HCT116 (cell line): ENCODE results near the gene NXPE3. TPM values are rescaled to one million over a fixed set of nuclear protein-coding genes. Genes with fewer than 3 reads are reported as not detected.

Experiments used
- ATAC-seq: fragments of 200-7000 bp; cut with Tn5 transposase; 2 replicates; pipeline ENCODE4 v1.9.1; 2020; ENCODE audit warnings: mild to moderate bottlenecking, moderate library complexity
- BruUV-seq: library from RNA; stranded (reverse); fragments of 400-500 nt; replicated peaks from 2 replicates; lab custom pipeline; 2021; lab: Mats Ljungman, UMichigan
- CTCF ChIA-PET: fragments of 300-600 bp; sonication (Branson Sonifier 250); formaldehyde crosslinking; loops from one replicate; lab custom pipeline; 2021; ENCODE audit warnings: antibody characterized with exemption; lab: Charles Lee
- POLR2A ChIA-PET: fragments of 300-600, 350-600 bp; sonication (Branson Sonifier 250); formaldehyde crosslinking; loops from one replicate; lab custom pipeline; 2021; ENCODE audit warnings: antibody characterized with exemption; lab: Charles Lee
- RAD21 ChIA-PET, 2 experiments: fragments of 300-600 bp; sonication (Branson Sonifier 250); formaldehyde crosslinking; loops; one replicate each; lab custom pipeline; 2023; ENCODE audit warnings: low total read pairs in 2 of 2; ENCODE audit not compliant: uncharacterized antibody in 2 of 2, unreplicated experiment in 2 of 2, low non-redundant PET in 1 of 2; lab: Charles Lee
- DNase-seq: peaks from one replicate; pipeline ENCODE4 v3.0.0-alpha.2; 2010; ENCODE audit warnings: low read depth, low spot score
- H2AFZ ChIP-seq: fragments of 200-600 bp; shearing (Covaris generic), sonication (generic); 2 replicates; pipeline ENCODE4 v1.6.1; 2017; ENCODE audit warnings: low read depth, mixed run types, mixed read lengths, antibody characterized with exemption, low read length; ENCODE audit not compliant: poor library complexity, severe bottlenecking
- H3K27ac ChIP-seq: 2 replicates; pipeline ENCODE4 v1.5.1; 2012; ENCODE audit warnings: low read depth, low read length
- H3K27me3 ChIP-seq: fragments of 200-600 bp; sonication (generic); 2 replicates; pipeline ENCODE4 v1.6.1; 2016; ENCODE audit warnings: mixed run types, low read length, mixed read lengths; ENCODE audit not compliant: insufficient read depth
- H3K36me3 ChIP-seq, 2 experiments: fragments of 200-500 bp in 1 of 2; fragments of 200-600 bp in 1 of 2; sonication (Bioruptor generic) in 1 of 2; sonication (generic) in 1 of 2; 2 replicates each; pipeline versions ENCODE4 v1.5.1 to v1.6.1; 2014 to 2016; ENCODE audit warnings: low read length in 2 of 2, inconsistent platforms in 1 of 2, mixed read lengths in 1 of 2, mixed run types in 1 of 2; ENCODE audit not compliant: insufficient read depth in 2 of 2, control insufficient read depth in 1 of 2
- H3K4me1 ChIP-seq, 2 experiments: fragments of 200-600 bp in 1 of 2; sonication (generic) in 1 of 2; 2 replicates each; pipeline versions ENCODE4 v1.5.1 to v1.6.1; 2012 to 2017; ENCODE audit warnings: low read length in 2 of 2, inconsistent platforms in 1 of 2, mild to moderate bottlenecking in 1 of 2, mixed read lengths in 1 of 2, mixed run types in 1 of 2, moderate library complexity in 1 of 2; ENCODE audit not compliant: insufficient read depth in 2 of 2, control insufficient read depth in 1 of 2
- H3K4me2 ChIP-seq: fragments of 200-600 bp; sonication (generic); 2 replicates; pipeline ENCODE4 v1.6.1; 2017; ENCODE audit warnings: mixed run types, low read length, mixed read lengths
- H3K4me3 ChIP-seq, 2 experiments: fragments of 200-600 bp in 1 of 2; sonication (generic) in 1 of 2; replicated peaks in 1 of 2; 2 replicates each; pipeline ENCODE4 v1.5.1; 2011 to 2016; ENCODE audit warnings: low read length in 2 of 2, control low read depth in 1 of 2, low read depth in 1 of 2, mild to moderate bottlenecking in 1 of 2, mixed read lengths in 1 of 2, mixed run types in 1 of 2
- H3K79me2 ChIP-seq: fragments of 200-600 bp; sonication (generic); 2 replicates; pipeline ENCODE4 v1.6.1; 2017; ENCODE audit warnings: mild to moderate bottlenecking, mixed run types, low read length, moderate library complexity, mixed read lengths; ENCODE audit not compliant: insufficient read depth
- H3K9ac ChIP-seq: fragments of 200-600 bp; sonication (generic); 2 replicates; pipeline ENCODE4 v1.6.1; 2016; ENCODE audit warnings: low read length, mixed read lengths
- H3K9me2 ChIP-seq: fragments of 200-600 bp; sonication (generic), shearing (Covaris generic); 2 replicates; pipeline ENCODE4 v1.6.1; 2017; ENCODE audit warnings: mixed run types, mild to moderate bottlenecking, moderate library complexity; ENCODE audit not compliant: insufficient read depth
- H3K9me3 ChIP-seq, 2 experiments: fragments of 200-500 bp in 1 of 2; fragments of 200-600 bp in 1 of 2; sonication (Bioruptor generic) in 1 of 2; sonication (generic) in 1 of 2; 2 replicates each; pipeline ENCODE4 v1.6.1; 2014 to 2017; ENCODE audit warnings: low read length in 2 of 2, mixed read lengths in 2 of 2, inconsistent platforms in 1 of 2, low read depth in 1 of 2, mild to moderate bottlenecking in 1 of 2, mixed run types in 1 of 2, moderate library complexity in 1 of 2; ENCODE audit not compliant: control insufficient read depth in 1 of 2, insufficient read depth in 1 of 2
- H4K20me1 ChIP-seq: fragments of 200-600 bp; sonication (generic), shearing (Covaris generic); 2 replicates; pipeline ENCODE4 v1.6.1; 2017; ENCODE audit warnings: mixed run types, mild to moderate bottlenecking, moderate library complexity; ENCODE audit not compliant: insufficient read depth
- CBX3 ChIP-seq: IDR thresholded peaks from 2 replicates; pipeline ENCODE4 v1.6.1; 2012; ENCODE audit warnings: low read depth
- CEBPB ChIP-seq: IDR thresholded peaks from 2 replicates; pipeline ENCODE4 v1.6.1; 2012; ENCODE audit warnings: low read depth
- EGR1 ChIP-seq: IDR thresholded peaks from 2 replicates; pipeline ENCODE4 v1.6.1; 2012; ENCODE audit warnings: low read depth
- EZH2phosphoT487 ChIP-seq: fragments of 200-600 bp; IDR thresholded peaks from 2 replicates; pipeline ENCODE4 v1.6.1; 2018; ENCODE audit warnings: antibody characterized with exemption, borderline replicate concordance
- POLR2A ChIP-seq: IDR thresholded peaks from 2 replicates; pipeline ENCODE4 v1.7.0; 2011; ENCODE audit warnings: borderline replicate concordance; ENCODE audit not compliant: insufficient read depth, insufficient read length; ENCODE audit errors: extremely low read depth
- POLR2AphosphoS5 ChIP-seq: IDR thresholded peaks from 2 replicates; pipeline ENCODE4 v1.6.1; 2011; ENCODE audit warnings: mild to moderate bottlenecking, low read depth, low read length, moderate library complexity
- SRF ChIP-seq: IDR thresholded peaks from 2 replicates; pipeline ENCODE4 v1.6.1; 2012; ENCODE audit warnings: low read depth
- TCF7L2 ChIP-seq: IDR thresholded peaks from 2 replicates; pipeline ENCODE4 v1.7.0; 2011; ENCODE audit warnings: borderline replicate concordance, inconsistent platforms; ENCODE audit not compliant: insufficient read depth, insufficient read length; ENCODE audit errors: extremely low read depth
- ZNF274 ChIP-seq: fragments of 200-500 bp; sonication (Bioruptor generic); IDR thresholded peaks from 2 replicates; pipeline ENCODE4 v1.6.1; 2014; ENCODE audit warnings: mild to moderate bottlenecking, low read depth, low read length, inconsistent platforms
- intact Hi-C: fragments of 100-400 bp; cut with micrococcal nuclease; formaldehyde crosslinking; loops from 2 replicates; pipeline ENCODE4 v1.10.0; 2022
- total RNA-seq: library from RNA; stranded (reverse); gene quantifications from one replicate; pipeline ENCODE4 v1.2.1, GENCODE V29; 2021; ENCODE audit not compliant: unreplicated experiment
- TF ChIP-seq, protein P1 (sequence below): IDR thresholded peaks from 2 replicates; pipeline ENCODE4 v1.6.1; 2012; ENCODE audit warnings: low read depth

NXPE3 gene
- total RNA-seq, 1 experiment from 2014 or later = 4.3 TPM

- intact Hi-C loops = no loop called here
- no peak overlapping the region for H3K9ac ChIP-seq
- no peak overlapping the region for H3K4me3 ChIP-seq
- no peak for ATAC-seq
- no peak overlapping the region for H3K4me2 ChIP-seq
- ChIA-PET RAD21 (no interaction called here), POLR2A (no interaction called here), CTCF (interaction anchor here (1.3 kb wide), 1 partner anchor 11 kb away, joined by 4 read pairs; no protein-coding TSS in a partner anchor)
- no TSS peak for BruUV-seq
- no peaks in the 10 kb centered on the region for H4K20me1 ChIP-seq
- H3K27me3 ChIP-seq = no peaks in the 10 kb centered on the region
- H3K9me3 ChIP-seq = no peaks in the 10 kb centered on the region
- no peak overlapping the region for H3K27ac ChIP-seq
- no peaks in the 10 kb centered on the region for H3K4me1 ChIP-seq
- H3K36me3 ChIP-seq = no peaks in the 10 kb centered on the region
- H3K79me2 ChIP-seq = no peaks in the 10 kb centered on the region
- no peak overlapping the region for H2AFZ ChIP-seq
- DNase-seq = no peak
- no peak for TF ChIP-seq EZH2phosphoT487
- TF ChIP-seq TCF7L2 = no peak
- no peak for TF ChIP-seq ZNF274
- TF ChIP-seq CEBPB = no peak
- no peak for TF ChIP-seq EGR1
- TF ChIP-seq POLR2A = no peak
- TF ChIP-seq POLR2AphosphoS5 = no peak
- H3K9me2 ChIP-seq = no peaks in the 10 kb centered on the region
Measured at GRCh38 chr3:101791778-101792177, 12.8 kb downstream of the NXPE3 start.

DNA sequence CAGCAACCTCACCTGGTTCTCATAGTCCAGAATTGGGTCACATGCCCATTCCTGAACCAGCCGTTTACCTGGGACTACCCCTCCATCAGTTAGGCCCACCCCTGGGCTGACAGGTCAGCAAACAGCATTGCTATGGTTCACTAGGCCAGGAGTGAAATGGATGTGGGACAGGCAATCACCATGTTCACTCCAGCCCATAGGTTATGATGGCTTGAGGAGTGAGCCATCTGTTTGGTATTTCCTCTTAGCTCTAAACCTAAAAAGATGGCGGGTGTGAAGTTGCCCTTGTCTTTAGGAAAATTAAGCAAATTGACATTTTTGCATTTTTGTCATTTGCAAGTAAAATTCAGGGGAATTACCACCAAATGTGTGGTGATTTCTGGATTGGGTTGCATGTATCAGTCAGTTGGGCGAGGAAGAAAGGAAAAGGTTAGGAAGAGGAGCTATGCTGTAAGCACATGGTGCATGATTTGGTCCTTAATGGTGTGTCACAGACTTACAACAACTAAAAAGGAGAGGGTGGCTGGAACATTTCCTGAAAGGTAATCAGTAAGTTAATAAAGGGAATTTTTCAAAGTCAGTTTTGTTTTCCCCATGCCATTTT lies 17.2 kb downstream of the NXPE3 start:
- Histone ChIP-seq H3K36me3 (no peaks in the 10 kb centered on the region), H3K9me2 (no peaks in the 10 kb centered on the region), H3K9ac (no peak overlapping the region), H3K4me2 (no peak overlapping the region), H3K9me3 (no peaks in the 10 kb centered on the region), H4K20me1 (no peaks in the 10 kb centered on the region), H3K27me3 (no peaks in the 10 kb centered on the region), H3K4me1 (no peaks in the 10 kb centered on the region), H2AFZ (no peak overlapping the region), H3K79me2 (no peaks in the 10 kb centered on the region), H3K4me3 (no peak overlapping the region), H3K27ac (no peak overlapping the region)
- DNase-seq = no peak
- TF ChIP-seq SRF = no peak
- TF ChIP-seq TCF7L2 = no peak
- no peak for TF ChIP-seq CBX3
- TF ChIP-seq, protein P1, sequence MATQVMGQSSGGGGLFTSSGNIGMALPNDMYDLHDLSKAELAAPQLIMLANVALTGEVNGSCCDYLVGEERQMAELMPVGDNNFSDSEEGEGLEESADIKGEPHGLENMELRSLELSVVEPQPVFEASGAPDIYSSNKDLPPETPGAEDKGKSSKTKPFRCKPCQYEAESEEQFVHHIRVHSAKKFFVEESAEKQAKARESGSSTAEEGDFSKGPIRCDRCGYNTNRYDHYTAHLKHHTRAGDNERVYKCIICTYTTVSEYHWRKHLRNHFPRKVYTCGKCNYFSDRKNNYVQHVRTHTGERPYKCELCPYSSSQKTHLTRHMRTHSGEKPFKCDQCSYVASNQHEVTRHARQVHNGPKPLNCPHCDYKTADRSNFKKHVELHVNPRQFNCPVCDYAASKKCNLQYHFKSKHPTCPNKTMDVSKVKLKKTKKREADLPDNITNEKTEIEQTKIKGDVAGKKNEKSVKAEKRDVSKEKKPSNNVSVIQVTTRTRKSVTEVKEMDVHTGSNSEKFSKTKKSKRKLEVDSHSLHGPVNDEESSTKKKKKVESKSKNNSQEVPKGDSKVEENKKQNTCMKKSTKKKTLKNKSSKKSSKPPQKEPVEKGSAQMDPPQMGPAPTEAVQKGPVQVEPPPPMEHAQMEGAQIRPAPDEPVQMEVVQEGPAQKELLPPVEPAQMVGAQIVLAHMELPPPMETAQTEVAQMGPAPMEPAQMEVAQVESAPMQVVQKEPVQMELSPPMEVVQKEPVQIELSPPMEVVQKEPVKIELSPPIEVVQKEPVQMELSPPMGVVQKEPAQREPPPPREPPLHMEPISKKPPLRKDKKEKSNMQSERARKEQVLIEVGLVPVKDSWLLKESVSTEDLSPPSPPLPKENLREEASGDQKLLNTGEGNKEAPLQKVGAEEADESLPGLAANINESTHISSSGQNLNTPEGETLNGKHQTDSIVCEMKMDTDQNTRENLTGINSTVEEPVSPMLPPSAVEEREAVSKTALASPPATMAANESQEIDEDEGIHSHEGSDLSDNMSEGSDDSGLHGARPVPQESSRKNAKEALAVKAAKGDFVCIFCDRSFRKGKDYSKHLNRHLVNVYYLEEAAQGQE = no peak
- no peak for ATAC-seq
- no TSS peak for BruUV-seq
- POLR2A ChIA-PET = no interaction called here
- CTCF ChIA-PET = no interaction called here
- intact Hi-C loops = no loop called here
- RAD21 ChIA-PET = no interaction called here
